OCI-LY7 (cell line): ENCODE data around the gene IFT43.

Experiments
- EZH2phosphoT487 ChIP-seq: fragments of 200-600 bp; sonication (generic); IDR thresholded peaks from 2 replicates; pipeline ENCODE4 v1.6.1; 2018; ENCODE audit warnings: low read depth, borderline replicate concordance, mild to moderate bottlenecking, mixed run types, antibody characterized with exemption, low read length, moderate library complexity, mixed read lengths
- TF ChIP-seq, protein P1 (sequence below): fragments of 200-600 bp; sonication (generic); conservative IDR thresholded peaks from 2 replicates; pipeline ENCODE4 v1.5.1; 2014; ENCODE audit warnings: mild to moderate bottlenecking, antibody characterized with exemption, low read length, moderate library complexity, mixed read lengths

DNA sequence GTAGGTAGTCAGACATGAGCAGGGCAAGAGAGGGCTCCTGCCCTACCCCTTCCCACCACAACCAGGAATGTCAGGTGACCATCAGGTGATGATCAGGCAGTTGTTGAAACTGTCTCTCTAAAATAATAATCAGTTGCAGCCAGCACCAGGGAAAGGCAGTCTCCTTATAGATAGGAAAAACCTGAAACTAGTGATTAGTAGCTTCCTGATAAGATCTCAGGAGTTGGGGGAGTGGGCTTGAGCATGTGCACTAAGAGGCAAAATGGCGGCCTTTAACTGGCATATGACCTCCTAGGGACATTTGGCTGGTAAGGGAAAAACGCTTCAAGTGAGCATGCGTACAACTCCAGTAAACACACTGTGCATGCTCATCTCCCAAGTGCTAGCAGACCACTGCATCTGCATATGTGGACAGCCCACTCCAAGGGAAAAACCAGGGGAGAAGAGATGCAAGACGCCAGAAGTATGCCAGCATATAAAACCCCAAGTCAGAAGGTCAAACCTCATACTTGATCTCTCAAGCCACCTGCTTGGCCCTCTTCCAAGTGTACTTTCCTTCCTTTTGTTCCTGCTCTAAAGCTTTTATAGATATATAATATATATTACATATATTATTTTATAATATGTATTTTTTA is 40.8 kb upstream of the IFT43 start:
- TF ChIP-seq, protein P1, sequence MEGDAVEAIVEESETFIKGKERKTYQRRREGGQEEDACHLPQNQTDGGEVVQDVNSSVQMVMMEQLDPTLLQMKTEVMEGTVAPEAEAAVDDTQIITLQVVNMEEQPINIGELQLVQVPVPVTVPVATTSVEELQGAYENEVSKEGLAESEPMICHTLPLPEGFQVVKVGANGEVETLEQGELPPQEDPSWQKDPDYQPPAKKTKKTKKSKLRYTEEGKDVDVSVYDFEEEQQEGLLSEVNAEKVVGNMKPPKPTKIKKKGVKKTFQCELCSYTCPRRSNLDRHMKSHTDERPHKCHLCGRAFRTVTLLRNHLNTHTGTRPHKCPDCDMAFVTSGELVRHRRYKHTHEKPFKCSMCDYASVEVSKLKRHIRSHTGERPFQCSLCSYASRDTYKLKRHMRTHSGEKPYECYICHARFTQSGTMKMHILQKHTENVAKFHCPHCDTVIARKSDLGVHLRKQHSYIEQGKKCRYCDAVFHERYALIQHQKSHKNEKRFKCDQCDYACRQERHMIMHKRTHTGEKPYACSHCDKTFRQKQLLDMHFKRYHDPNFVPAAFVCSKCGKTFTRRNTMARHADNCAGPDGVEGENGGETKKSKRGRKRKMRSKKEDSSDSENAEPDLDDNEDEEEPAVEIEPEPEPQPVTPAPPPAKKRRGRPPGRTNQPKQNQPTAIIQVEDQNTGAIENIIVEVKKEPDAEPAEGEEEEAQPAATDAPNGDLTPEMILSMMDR, result no peak
- no peak for TF ChIP-seq EZH2phosphoT487
